Aorta (tissue), 5 donors: ENCODE measurements around the gene DDX5. TPM values are rescaled to one million over a fixed set of nuclear protein-coding genes. Genes with fewer than 3 reads are reported as not detected.

Source experiments
- ATAC-seq: fragments of 200-7000 bp; cut with Tn5 transposase; one replicate; pipeline ENCODE4 v1.9.1; 2022; ENCODE audit warnings: moderate library complexity; ENCODE audit not compliant: low FRiP score
- DNase-seq, 2 donors: peaks; one replicate each; pipeline ENCODE4 v3.0.0-alpha.2; 2020
- H3K27ac ChIP-seq, 2 donors: one replicate each; pipeline ENCODE4 v1.5.1; 2013; ENCODE audit warnings: low read length in 2 of 2, mild to moderate bottlenecking in 2 of 2, moderate library complexity in 2 of 2, control low read depth in 1 of 2, inconsistent platforms in 1 of 2, low read depth in 1 of 2
- H3K27me3 ChIP-seq, 2 donors: one replicate each; pipeline ENCODE4 v1.6.1; 2013; ENCODE audit warnings: control low read depth in 1 of 2, low read length in 1 of 2, mild to moderate bottlenecking in 1 of 2, moderate library complexity in 1 of 2; ENCODE audit not compliant: insufficient read depth in 2 of 2, control insufficient read depth in 1 of 2
- H3K36me3 ChIP-seq, 2 donors: one replicate each; pipeline ENCODE4 v1.6.1; 2013; ENCODE audit warnings: control low read depth in 1 of 2, low read length in 1 of 2, mild to moderate bottlenecking in 1 of 2; ENCODE audit not compliant: insufficient read depth in 2 of 2, control insufficient read depth in 1 of 2
- H3K4me1 ChIP-seq, 2 donors: one replicate each; pipeline ENCODE4 v1.6.1; 2013; ENCODE audit warnings: low read length in 2 of 2, control low read depth in 1 of 2, mild to moderate bottlenecking in 1 of 2, moderate library complexity in 1 of 2; ENCODE audit not compliant: insufficient read depth in 2 of 2, control insufficient read depth in 1 of 2
- H3K4me3 ChIP-seq, 2 donors: one replicate each; pipeline ENCODE4 v1.5.1; 2013; ENCODE audit warnings: low read length in 2 of 2, control low read depth in 1 of 2, mild to moderate bottlenecking in 1 of 2
- H3K9me3 ChIP-seq: one replicate; pipeline ENCODE4 v1.6.1; 2013; ENCODE audit warnings: mild to moderate bottlenecking, low read length; ENCODE audit not compliant: control insufficient read depth
- WGBS, 2 donors: extraction: QIAGEN DNeasy Blood & Tissue Kit; methylation state at CpG; one replicate each; pipeline ENCODE4 v1.1.7; 2013; 5-methylcytosine and 5-hydroxymethylcytosine counted together
- intact Hi-C, 2 donors: fragments of 100-400 bp; cut with DNase I; formaldehyde crosslinking; loops; one replicate each; pipeline versions ENCODE4 v1.14.2 to v1.15.0; 2022
- polyA plus RNA-seq, 2 donors: library from polyadenylated mRNA; stranded (reverse); fragments of 200-250 nt; gene quantifications; one replicate each; pipeline ENCODE4 v1.2.3, GENCODE V29; 2013
- total RNA-seq, 2 donors: library from RNA; stranded (reverse); fragmentation: NEBNext Ultra II Directional; extraction: Animal tissue kit (Norgen Biotek cat#: 25700); gene quantifications; one replicate each; pipeline ENCODE4 v1.2.1, GENCODE V29; 2021
- donor health status: healthy with polysubstance abuse.
- donor health status: Bipolar disorder and iron deficiency.
- donor health status: DM: no; HTN: no; CAD: no.
- donor health status: DM: no; HTN: no; CAD: no.
- donor health status: DM: yes; HTN: yes; CAD: no.

The DDX5 gene
- total and polyA plus RNA-seq, 4 donors = 213 to 952 (median 918) TPM

DNA sequence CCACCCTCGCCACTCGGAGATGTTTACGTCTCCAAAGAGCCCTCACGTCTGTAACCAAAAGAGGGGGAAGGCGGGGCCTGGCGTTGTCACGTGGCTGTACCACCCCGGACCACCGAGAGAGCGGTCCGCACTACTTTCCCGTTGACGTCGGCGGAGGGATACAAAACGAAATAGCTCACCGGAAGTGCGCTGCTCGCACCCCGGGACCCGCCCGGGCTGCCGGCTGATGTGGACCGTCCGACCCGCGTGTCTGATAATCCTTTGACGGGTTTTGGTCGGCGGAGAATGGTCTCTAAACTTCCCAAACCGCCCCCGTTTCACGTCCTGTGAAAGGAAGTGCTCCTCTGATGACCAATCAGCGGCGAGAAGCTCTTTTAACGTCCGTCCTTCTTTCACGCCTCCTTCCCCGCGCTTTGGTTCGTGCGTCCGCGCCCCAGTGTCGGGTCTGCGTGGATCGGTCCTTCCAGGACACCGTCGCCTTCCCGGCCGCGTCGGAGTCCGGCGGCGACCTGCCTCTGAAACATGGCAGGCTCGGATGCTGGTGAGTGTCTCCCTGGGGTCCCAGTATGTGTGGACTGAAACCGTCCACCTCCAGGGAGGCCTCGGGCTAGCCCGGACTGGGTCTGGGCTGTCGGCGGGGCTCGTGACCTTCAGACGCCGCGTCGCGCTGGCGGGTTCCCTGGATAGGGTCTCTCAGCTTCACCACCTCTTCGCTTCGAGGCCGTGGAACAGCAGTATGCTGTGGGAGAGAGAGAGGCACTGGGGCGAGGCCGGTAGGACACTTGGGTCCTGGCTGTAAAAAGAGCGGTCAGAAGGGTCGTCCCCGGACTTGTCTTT lies 705 bp upstream of the DDX5 start, which contains the start of gene CEP95:
Gene CEP95, plus strand, starts transcription at position 402 of the 837 bp plus-strand sequence. Its CDS starts 121 bp downstream, at position 523.
- peak within 1 kb of the TSS; percentile 62 to 89 for H3K4me3 ChIP-seq
- peaks cover 0 to 1% of the 10 kb centered on the region in 2 donors for H3K27me3 ChIP-seq
- DNase-seq (peak; percentile 97), ATAC-seq (peak; percentile 92)
- no peaks in the 10 kb centered on the region for H3K4me1 ChIP-seq
- WGBS, 2 donors = 0% methylated on average over 77 of the region's 77 CpGs
- peaks cover 2 to 4% of the 10 kb centered on the region in 2 donors for H3K36me3 ChIP-seq
- no peaks in the 10 kb centered on the region for H3K9me3 ChIP-seq
- intact Hi-C loops = loop anchor here in 1 of 2 donors (5.0 to 10.0 kb wide), 3 partner anchors 156 to 679 kb away; partner anchors contain the start of genes FTSJ3, PSMC5 and SMURF2
- H3K27ac ChIP-seq = peak within 1 kb of the TSS; percentile 73 to 95

DNA sequence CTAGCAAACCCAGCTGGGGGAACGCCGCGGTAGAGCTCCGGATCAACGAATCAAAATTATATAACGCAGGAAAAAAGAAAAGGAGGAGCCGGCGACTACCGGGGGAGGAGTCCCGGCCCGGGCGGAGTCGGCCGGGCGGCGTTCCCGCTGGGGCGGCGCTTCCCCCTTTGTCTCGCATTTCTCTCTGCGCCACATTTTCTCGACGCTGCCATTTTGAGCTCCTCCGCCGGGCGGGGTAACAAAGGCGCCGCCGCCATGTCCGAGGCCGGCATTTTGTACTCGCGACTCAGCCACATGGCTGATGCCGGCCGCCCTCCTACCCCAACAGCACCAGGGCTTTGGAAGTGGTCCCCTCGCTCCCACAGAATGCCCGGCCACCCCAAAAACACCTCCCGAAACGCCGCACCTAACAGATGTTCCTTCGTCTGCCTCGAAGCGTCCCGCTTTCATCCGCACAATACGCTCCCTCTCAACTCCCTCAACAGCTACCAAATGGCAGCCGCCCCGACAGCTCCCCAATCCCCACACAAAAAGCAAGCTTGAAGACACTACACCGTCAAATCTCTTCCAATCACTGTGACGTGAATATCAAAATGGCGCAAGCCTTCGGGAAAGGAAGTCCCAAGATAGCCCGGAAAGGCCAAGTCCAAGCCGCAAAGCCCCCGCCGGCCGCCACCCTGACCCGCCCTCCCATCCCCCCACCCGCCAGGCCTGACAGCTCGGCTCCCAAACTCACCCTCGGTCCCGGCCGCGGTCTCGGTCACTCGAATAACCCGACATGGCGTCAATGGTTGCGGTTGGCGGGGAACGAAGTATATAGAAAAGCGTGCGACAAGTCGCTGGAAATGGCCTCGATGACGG lies 519 bp downstream of the DDX5 start:
- H3K27ac ChIP-seq = peak overlapping the region; percentile 73 to 95
- H3K4me1 ChIP-seq = no peaks in the 10 kb centered on the region
- peaks cover 0 to 1% of the 10 kb centered on the region in 2 donors for H3K27me3 ChIP-seq
- 0 to 1% methylated on average over 74 to 76 of the region's 76 CpGs for WGBS, 2 donors
- H3K4me3 ChIP-seq = peak overlapping the region; percentile 62 to 89
- intact Hi-C loops = loop anchor here in 1 of 2 donors (5.0 to 10.0 kb wide), 3 partner anchors 157 to 678 kb away; partner anchors contain the start of genes FTSJ3, PSMC5 and SMURF2
- H3K9me3 ChIP-seq = no peaks in the 10 kb centered on the region
- H3K36me3 ChIP-seq = peaks cover 9 to 12% of the 10 kb centered on the region in 2 donors
- ATAC-seq = peak; percentile 91
- peak; percentile 95 for DNase-seq

GRCh38 chr17:64504769-64505339 lies 1.2 kb downstream of the DDX5 start:
- intact Hi-C loops = loop anchor here in 1 of 2 donors (5.0 to 10.0 kb wide), 3 partner anchors 157 to 678 kb away; partner anchors contain the start of genes FTSJ3, PSMC5 and SMURF2
- no peaks in the 10 kb centered on the region for H3K4me1 ChIP-seq
- peaks cover 0 to 1% of the 10 kb centered on the region in 2 donors for H3K27me3 ChIP-seq
- peak overlapping the region in 1 of 2 donors; percentile 81 for H3K27ac ChIP-seq
- 0% methylated on average over 13 of the region's 13 CpGs for WGBS, 2 donors
- peak overlapping the region; percentile 62 to 89 for H3K4me3 ChIP-seq
- H3K9me3 ChIP-seq = no peaks in the 10 kb centered on the region
- no peak for DNase-seq
- peaks cover 11 to 12% of the 10 kb centered on the region in 2 donors for H3K36me3 ChIP-seq
- ATAC-seq = no peak

- intact Hi-C loops = loop anchor here in 1 of 2 donors (10.0 kb wide), 1 partner anchor 359 kb away; no protein-coding TSS in a partner anchor
- DNase-seq = no peak
- no peaks in the 10 kb centered on the region for H3K4me1 ChIP-seq
- WGBS, 2 donors = 6 to 7% methylated on average over 7 of the region's 7 CpGs
- no peak for ATAC-seq
- H3K9me3 ChIP-seq = no peaks in the 10 kb centered on the region
- peaks cover 12% of the 10 kb centered on the region in 2 donors for H3K36me3 ChIP-seq
- peak overlapping the region; percentile 62 to 89 for H3K4me3 ChIP-seq
- H3K27me3 ChIP-seq = peaks cover 0 to 1% of the 10 kb centered on the region in 2 donors
- H3K27ac ChIP-seq = no peak overlapping the region
Observed at GRCh38 chr17:64503821-64504768, 2.0 kb downstream of the DDX5 start.

DNA sequence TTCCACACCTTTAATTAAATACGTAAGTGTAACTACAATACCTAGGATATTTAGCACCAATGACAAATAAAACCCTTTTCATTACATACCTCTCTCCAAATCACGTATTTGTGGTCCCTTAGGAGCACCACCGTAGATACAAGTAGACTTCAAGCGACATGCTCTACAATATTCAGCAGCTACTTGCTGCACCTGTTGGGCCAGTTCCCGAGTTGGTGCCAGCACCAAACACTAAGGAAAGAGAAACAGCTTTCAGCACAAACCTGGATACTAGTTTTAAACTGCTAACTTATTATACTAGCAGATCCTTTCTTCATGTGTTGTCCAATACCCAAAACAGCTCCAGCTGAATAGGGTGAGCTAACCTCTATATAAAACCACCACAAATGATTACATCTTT lies 2.7 kb downstream of the DDX5 start:
- Histone ChIP-seq H3K27me3 (peaks cover 0 to 1% of the 10 kb centered on the region in 2 donors), H3K4me3 (peak overlapping the region in 1 of 2 donors; percentile 62), H3K27ac (no peak overlapping the region), H3K4me1 (no peaks in the 10 kb centered on the region), H3K9me3 (no peaks in the 10 kb centered on the region), H3K36me3 (peaks cover 12% of the 10 kb centered on the region in 2 donors)
- 61 to 70% methylated on average over 5 of the region's 5 CpGs for WGBS, 2 donors
- intact Hi-C loops = loop anchor here in 1 of 2 donors (10.0 kb wide), 1 partner anchor 359 kb away; no protein-coding TSS in a partner anchor
- no peak for DNase-seq
- ATAC-seq = no peak

- 61 to 63% methylated on average over 2 of the region's 2 CpGs for WGBS, 2 donors
- H3K27ac ChIP-seq = no peak overlapping the region
- intact Hi-C loops = loop anchor here in 1 of 2 donors (10.0 kb wide), 1 partner anchor 358 kb away; no protein-coding TSS in a partner anchor
Observed at GRCh38 chr17:64502809-64503208, 3.3 kb downstream of the DDX5 start.

GRCh38 chr17:64502021-64502420 lies 4.1 kb downstream of the DDX5 start:
- WGBS, 2 donors = 46 to 53% methylated on average over 3 of the region's 3 CpGs
- intact Hi-C loops = loop anchor here in 1 of 2 donors (10.0 kb wide), 1 partner anchor 357 kb away; no protein-coding TSS in a partner anchor
- DNase-seq (no peak), ATAC-seq (no peak)
- peaks cover 12% of the 10 kb centered on the region in 2 donors for H3K36me3 ChIP-seq
- H3K9me3 ChIP-seq = no peaks in the 10 kb centered on the region
- peaks cover 0 to 1% of the 10 kb centered on the region in 2 donors for H3K27me3 ChIP-seq
- no peak overlapping the region for H3K27ac ChIP-seq
- H3K4me3 ChIP-seq = no peak overlapping the region
- no peaks in the 10 kb centered on the region for H3K4me1 ChIP-seq

More at GRCh38 chr17:64502809-64503208, 3.3 kb downstream of the DDX5 start:
- Histone ChIP-seq H3K27me3 (peaks cover 0 to 1% of the 10 kb centered on the region in 2 donors), H3K4me1 (no peaks in the 10 kb centered on the region), H3K9me3 (no peaks in the 10 kb centered on the region), H3K36me3 (peaks cover 12% of the 10 kb centered on the region in 2 donors), H3K4me3 (no peak overlapping the region)
- ATAC-seq (no peak), DNase-seq (no peak)
